ENCODE results near the gene KCNQ2.

Gene KCNQ2

DNA sequence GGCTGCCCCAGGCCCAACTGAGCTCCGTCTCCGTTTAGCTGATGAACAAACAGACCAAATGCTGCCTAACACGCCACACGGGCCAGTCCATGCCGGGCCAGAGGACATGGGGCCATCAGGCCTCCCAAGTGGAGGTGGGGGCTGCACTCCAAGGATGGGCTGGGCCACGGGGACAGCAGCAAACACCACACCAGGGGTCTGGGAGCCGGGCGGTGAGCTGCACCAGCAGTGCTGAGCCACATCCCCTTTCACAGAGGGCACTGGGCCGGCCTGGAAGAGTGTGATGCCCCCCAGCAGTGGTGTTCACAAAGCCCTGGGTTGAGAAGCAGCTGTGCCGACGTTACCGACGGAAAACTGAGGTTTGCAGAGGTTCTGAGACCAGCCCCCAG is 2.7 kb downstream of the KCNQ2 start:
- FAIRE-seq = no peak

DNA sequence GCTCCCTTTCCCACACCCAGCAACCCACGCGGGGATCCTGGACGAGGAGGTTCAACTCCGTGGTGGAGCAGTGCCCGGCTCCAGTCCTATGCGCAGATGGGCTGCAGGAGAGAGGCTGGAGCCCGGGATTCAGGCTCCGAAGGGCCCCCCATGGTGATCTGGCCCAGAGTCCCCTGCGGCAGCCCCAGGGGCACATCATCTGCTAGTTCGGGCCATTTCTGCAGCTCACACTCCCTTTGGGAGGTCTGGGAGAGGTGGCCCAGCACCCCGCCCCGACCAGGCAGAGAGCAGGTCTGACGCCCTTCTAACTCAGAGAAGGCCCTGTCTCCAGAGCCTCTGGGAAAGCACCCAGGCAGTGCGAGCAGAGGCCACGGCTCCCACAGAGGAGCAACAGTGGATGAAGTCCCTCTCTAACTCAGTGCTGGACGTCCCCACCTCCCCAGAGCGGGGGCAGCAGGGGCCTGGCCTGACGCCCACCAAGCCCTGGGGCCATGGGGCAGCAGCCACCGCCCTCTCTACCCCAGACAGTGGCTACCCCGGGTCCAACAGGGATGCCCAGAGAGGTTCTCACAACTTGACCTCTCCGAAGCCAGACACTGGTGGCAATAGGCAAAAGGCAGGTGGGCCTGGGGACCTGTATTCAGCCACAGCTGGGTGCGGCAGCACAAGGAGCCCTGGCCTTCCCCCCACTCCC is 3.3 kb downstream of the KCNQ2 start:
- FAIRE-seq = no peak

GRCh38 chr20:63468421-63468820 is 4.0 kb downstream of the KCNQ2 start:
- FAIRE-seq = no peak

GRCh38 chr20:63467294-63468083 is 5.0 kb downstream of the KCNQ2 start:
- no peak for FAIRE-seq

GRCh38 chr20:63466861-63467260 is 5.6 kb downstream of the KCNQ2 start:
- no peak for FAIRE-seq

- FAIRE-seq = no peak
These were observed 6.1 kb downstream of the KCNQ2 start for GRCh38 chr20:63466250-63466825.

DNA sequence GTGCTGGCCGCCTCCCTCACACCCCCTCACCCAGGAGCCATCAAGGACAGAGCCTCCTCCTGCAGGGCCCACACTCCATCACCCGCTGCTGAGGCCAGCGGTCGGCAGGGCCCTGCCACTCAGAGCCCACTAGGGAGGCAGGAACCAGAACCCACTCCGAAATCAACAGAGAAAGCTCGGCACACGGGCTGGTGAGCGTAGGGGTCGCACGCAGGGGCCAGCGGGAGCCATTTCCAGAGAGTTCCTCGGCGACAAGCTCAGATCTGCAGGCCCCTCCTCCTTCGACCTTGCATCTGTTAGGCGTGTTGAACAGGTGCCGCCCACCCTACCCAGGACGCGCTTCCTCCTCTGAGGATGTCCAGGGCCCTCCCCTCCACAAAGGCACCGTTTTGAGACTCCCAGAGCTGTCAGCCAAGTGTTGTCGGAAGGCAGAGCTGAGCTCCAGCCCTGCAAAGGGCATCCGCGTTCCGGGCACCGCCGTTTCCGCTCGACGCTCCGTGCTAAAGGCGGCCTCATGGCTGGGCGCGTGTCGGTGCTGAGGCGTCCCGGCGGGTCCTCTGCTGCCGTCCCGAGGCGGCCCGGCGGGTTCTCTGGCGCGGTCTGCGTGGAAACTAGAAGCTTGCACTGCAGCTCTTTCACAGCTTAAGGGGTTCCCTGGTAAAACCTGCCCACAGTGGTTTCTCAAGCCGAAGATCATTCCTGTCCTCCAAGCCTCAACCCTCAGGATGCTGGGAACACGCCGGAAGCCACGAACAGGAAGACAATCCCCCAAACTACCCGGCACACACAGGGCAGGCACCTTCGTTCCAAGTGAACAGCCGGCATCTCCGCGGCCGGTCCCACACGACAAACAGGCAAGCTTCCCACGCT is 6.8 kb downstream of the KCNQ2 start:
- FAIRE-seq = no peak

GRCh38 chr20:63464289-63464635 is 8.2 kb downstream of the KCNQ2 start:
- no peak for FAIRE-seq

DNA sequence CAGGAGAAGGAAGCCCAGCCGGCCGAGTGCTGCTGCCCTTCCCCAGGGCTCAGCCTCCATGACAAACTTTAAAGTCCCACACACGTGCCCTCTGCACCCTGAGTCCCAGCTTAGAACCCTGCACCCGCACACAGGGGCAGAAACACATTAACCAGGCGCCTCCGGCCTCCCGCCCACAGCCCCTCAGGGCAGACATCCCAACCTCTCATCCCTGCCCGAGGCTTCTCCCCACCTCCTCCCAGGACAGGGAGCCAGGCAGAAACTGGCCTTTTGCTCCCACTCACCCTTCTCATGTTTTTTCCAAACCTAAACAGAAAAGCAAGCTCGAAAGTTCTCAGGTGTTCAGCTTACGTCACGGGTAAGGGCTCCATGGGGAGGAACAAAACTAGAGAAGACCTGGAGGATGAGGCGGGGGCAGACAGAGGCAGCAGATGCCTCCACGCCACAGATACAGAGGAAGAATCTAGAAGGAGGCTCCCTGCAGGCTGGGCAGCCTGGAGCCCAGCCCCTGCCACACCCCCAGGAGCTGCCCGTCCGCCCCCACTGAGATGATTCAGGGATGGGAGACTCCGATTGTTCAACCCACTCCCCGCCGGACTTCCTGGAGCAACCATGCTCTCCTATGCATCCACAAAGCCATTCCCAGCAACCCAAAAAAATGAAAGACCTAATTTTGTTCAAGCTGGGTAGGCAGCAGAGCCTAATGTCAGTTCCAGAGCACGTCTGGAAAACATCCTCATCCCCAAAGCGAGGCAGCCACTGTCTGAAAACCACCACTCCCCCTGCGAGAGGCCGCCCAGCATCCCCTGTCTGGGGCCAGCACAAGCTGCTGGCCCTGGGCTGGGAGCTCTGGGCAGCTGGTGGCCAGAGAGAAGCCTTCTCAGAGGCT is 8.8 kb downstream of the KCNQ2 start:
- no peak for FAIRE-seq

DNA sequence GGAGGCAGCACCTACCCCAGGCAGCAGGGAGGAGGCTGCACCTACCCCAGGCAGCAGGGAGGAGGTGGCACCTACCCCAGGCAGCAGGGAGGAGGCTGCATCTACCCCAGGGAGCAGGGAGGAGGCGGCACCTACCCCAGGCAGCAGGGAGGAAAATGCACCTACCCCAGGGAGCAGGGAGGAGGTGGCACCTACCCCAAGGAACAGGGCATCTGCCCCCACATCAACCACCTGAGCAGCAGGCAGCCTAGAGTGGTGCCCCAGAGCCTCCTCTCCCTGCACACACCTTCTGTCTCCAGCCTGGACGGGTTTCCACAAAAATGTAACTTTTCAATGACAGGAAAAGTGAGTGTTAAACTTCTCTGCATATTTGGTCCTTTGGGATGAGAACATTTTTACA is 10.2 kb downstream of the KCNQ2 start:
- no peak for FAIRE-seq

DNA sequence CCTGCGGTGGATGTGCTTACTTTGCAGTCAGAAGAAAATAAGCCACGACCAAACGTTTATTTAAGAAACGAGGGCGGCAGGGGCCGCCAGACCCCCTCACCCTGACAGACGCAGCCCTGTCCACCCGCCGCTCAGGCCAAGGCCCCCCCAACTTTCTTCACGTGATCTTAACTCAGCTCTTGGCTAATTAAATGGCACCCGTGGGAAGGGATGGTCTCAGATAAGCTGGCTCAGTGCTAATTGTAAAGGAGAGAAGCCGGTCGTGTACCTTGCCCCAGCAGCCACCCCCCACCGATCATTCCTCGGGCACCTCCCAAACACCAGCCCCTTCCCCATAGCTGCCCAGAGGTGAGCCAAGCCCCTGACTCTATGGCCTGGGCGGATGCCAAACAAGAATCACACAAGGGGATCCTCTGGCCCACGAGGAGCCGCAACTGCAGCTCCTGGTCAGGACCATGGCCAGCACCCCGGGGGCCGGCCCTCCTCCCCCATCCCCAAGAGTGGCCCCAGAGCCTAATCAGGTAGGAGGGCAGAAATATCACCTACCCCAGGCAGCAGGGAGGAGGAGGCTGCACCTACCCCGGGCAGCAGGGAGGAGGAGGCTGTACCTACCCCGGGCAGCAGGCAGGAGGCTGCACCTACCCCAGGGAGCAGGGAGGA is 11.2 kb downstream of the KCNQ2 start:
- FAIRE-seq = no peak

- no peak for FAIRE-seq
These were observed 13.4 kb downstream of the KCNQ2 start for GRCh38 chr20:63459070-63459380.

- no peak for FAIRE-seq
These were observed 14.0 kb downstream of the KCNQ2 start for GRCh38 chr20:63458170-63459069.

DNA sequence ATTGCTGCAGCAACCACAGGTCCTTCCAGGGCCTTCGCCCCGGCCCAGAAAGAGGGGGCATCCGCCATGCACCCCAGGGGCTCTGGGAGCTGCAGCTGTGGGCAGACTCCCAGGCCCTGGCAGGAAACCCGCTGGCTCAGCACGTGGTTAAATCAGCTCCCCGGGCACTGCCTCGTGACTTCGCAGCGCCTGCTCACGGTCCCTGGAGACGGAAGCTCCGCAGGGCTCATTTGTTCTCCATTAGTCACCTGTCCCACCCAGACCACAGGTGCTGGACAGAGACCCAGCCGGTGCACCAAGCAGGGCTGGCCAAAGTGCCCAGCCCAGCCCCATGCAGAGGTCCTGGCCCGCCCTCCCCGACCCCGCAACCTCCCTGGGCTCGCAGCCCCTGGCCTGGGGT is 14.7 kb downstream of the KCNQ2 start:
- no peak for FAIRE-seq

GRCh38 chr20:63456429-63457284 is 15.8 kb downstream of the KCNQ2 start:
- FAIRE-seq = no peak

DNA sequence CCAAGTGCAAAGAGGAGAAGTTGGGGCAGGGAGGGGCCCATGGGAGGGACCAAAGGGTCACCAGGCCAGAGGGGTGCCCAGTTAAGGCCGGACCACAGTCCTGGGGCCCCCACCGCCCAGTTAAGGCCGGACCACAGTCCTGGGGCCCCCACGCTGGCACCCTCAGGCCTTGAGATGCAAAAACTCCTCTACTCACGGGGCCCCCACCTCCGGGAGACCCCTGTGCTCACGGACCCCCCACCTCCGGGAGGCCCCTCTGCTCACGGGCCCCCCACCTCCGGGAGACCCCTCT is 16.9 kb downstream of the KCNQ2 start:
- no peak for FAIRE-seq

- FAIRE-seq = no peak
These were observed 17.5 kb downstream of the KCNQ2 start for GRCh38 chr20:63454731-63455567.

DNA sequence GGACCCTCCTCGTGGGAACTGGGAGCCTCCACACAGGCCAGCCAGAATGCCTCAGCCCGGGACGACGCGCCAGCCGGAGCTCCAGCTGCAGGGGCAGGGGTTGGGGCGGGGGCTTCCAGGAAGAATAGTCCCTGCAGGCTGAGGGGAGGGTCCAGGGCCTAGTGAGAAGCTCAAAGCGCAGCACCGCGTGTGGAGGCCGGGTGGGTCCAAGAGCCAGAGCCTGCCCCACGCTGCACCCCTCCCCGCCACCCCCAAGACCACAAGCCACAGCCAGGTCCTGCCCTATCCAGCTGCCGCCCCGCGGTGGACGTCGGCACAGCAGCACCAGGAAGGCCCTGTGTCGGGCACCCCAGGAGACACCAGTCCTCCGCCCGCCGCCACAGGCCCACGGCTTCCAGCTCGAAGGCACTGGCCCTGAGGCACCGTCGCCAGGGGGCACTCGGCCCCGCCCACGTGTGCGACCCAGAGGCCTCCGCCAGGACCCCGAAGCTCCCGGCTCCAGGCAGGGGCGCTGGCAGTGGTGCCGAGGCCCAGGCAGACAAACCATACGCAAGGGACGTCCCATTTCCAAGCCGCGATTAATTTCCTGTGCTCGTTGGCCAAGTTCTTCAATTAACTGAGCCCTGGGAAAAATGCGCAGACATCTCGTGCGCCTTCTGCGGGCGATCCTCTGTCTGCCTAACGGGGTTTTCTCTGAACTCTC is 19.5 kb downstream of the KCNQ2 start:
- FAIRE-seq = no peak
